Vagina (tissue), 2 donors: Measurements from ENCODE around the gene SEC31B. TPM values are rescaled to one million over a fixed set of nuclear protein-coding genes. Genes with fewer than 3 reads are reported as not detected.

ENCODE experiments used
- DNase-seq, 2 donors: peaks; one replicate each; pipeline ENCODE4 v3.0.0-alpha.2; 2017; ENCODE audit errors: extremely low spot score in 2 of 2
- H3K27ac ChIP-seq: fragments of 200-600 bp; sonication (generic); one replicate; pipeline ENCODE4 v1.5.1; 2019
- H3K27me3 ChIP-seq: fragments of 200-600 bp; sonication (generic); one replicate; pipeline ENCODE4 v1.5.1; 2019
- H3K36me3 ChIP-seq, 2 donors: fragments of 200-600 bp; sonication (generic); one replicate each; pipeline ENCODE4 v1.5.1; 2017 to 2019
- H3K4me1 ChIP-seq: fragments of 200-600 bp; sonication (generic); one replicate; pipeline ENCODE4 v1.5.1; 2019
- H3K4me3 ChIP-seq, 2 donors: fragments of 200-600 bp; sonication (generic); 1 replicate in 1 of 2; 2 replicates in 1 of 2; pipeline ENCODE4 v1.5.1; 2016 to 2019
- H3K9me3 ChIP-seq: fragments of 200-600 bp; sonication (generic); one replicate; pipeline ENCODE4 v1.5.1; 2019
- POLR2A ChIP-seq, 2 donors: fragments of 450-650 bp; IDR thresholded peaks; one replicate each; pipeline ENCODE4 v1.6.1; 2017; ENCODE audit warnings: antibody characterized with exemption in 2 of 2, mild to moderate bottlenecking in 2 of 2, moderate library complexity in 2 of 2
- POLR2AphosphoS5 ChIP-seq, 2 donors: sonication (generic); formaldehyde crosslinking; IDR thresholded peaks; one replicate each; pipeline ENCODE4 v1.9.0; 2017; ENCODE audit warnings: antibody characterized with exemption in 2 of 2, mild to moderate bottlenecking in 2 of 2, low read depth in 1 of 2; ENCODE audit not compliant: insufficient read depth in 1 of 2
- intact Hi-C: fragments of 100-400 bp; cut with DNase I; formaldehyde crosslinking; loops from one replicate; pipeline ENCODE4 v1.15.1; 2023
- total RNA-seq: library from RNA; depleted of rRNA; stranded (reverse); fragments of >200 nt; gene quantifications from one replicate; pipeline ENCODE4 v1.2.3, GENCODE V29; 2016
- TF ChIP-seq, protein P1 (sequence below), 3 experiments: fragments of 450-650 bp in 2 of 3; fragments of 200-600 bp in 1 of 3; sonication (generic) in 1 of 3; IDR thresholded peaks; one replicate each; pipeline ENCODE4 v1.5.1; 2017 to 2019; ENCODE audit warnings: antibody characterized with exemption in 3 of 3, mild to moderate bottlenecking in 2 of 3, moderate library complexity in 2 of 3

SEC31B gene
- total RNA-seq, 1 donor from 2014 or later, result 6.4 TPM

DNA sequence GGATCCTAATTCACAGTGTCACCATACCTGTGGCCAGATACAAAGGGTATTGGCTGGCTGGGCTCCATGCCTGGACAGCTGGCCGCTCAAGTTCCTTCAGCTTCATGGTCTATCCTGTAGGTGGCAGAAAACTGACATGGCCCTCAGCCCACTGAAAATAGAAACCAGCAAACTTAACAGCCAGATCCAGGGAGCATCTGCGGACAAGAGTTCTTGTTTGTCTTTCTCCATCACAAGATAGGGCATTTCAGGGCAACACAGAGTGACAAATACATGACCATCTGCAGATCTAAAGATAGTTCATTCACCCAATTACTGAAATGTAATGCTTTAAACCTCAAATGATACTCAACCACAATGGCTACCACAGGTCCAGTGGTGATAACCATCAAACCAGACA lies 2.8 kb downstream of the SEC31B start:
- H3K27ac ChIP-seq, result no peak overlapping the region
- H3K27me3 ChIP-seq, result peaks cover 7% of the 10 kb centered on the region
- peaks cover 14% of the 10 kb centered on the region for H3K4me1 ChIP-seq
- TF ChIP-seq, protein P1, sequence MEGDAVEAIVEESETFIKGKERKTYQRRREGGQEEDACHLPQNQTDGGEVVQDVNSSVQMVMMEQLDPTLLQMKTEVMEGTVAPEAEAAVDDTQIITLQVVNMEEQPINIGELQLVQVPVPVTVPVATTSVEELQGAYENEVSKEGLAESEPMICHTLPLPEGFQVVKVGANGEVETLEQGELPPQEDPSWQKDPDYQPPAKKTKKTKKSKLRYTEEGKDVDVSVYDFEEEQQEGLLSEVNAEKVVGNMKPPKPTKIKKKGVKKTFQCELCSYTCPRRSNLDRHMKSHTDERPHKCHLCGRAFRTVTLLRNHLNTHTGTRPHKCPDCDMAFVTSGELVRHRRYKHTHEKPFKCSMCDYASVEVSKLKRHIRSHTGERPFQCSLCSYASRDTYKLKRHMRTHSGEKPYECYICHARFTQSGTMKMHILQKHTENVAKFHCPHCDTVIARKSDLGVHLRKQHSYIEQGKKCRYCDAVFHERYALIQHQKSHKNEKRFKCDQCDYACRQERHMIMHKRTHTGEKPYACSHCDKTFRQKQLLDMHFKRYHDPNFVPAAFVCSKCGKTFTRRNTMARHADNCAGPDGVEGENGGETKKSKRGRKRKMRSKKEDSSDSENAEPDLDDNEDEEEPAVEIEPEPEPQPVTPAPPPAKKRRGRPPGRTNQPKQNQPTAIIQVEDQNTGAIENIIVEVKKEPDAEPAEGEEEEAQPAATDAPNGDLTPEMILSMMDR (IDR thresholded peaks at IDR 0.05), result no peak
- no peak for TF ChIP-seq POLR2AphosphoS5 (IDR thresholded peaks at IDR 0.05; ENCODE audit: insufficient read depth in 1 of 2, low read depth in 1 of 2)
- no peak for TF ChIP-seq POLR2A (IDR thresholded peaks at IDR 0.05)
- no peaks in the 10 kb centered on the region for H3K9me3 ChIP-seq
- H3K4me3 ChIP-seq, result no peak overlapping the region
- intact Hi-C loops, result no loop called here
- peaks cover 0 to 20% of the 10 kb centered on the region in 2 donors for H3K36me3 ChIP-seq
- DNase-seq, result no peak

DNA sequence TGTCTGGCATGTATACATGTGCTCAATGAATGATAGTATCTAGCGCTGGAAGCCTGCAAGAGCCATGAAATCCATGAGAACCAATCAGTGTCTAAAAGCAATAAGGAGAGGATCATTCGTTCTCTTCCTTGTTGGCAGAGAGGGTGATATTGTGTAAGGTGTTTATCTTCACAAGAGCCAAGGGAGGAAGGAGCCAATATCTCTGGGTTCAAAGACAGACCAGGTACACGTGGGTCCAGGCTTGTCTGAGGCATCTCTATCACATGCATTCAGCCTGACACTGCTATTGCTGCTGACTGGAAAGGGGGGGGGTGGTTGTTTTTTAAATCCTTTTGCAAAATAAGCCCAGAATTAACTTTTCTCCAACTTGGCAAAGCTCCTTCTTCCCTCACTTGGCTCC lies 4.0 kb downstream of the SEC31B start:
- H3K4me1 ChIP-seq, result peaks cover 14% of the 10 kb centered on the region
- H3K4me3 ChIP-seq, result no peak overlapping the region
- peaks cover 0 to 21% of the 10 kb centered on the region in 2 donors for H3K36me3 ChIP-seq
- TF ChIP-seq, protein P1 (IDR thresholded peaks at IDR 0.05), result no peak
- TF ChIP-seq POLR2A (IDR thresholded peaks at IDR 0.05) (no peak), POLR2AphosphoS5 (IDR thresholded peaks at IDR 0.05; ENCODE audit: insufficient read depth in 1 of 2, low read depth in 1 of 2) (no peak)
- H3K27ac ChIP-seq, result no peak overlapping the region
- no peaks in the 10 kb centered on the region for H3K9me3 ChIP-seq
- intact Hi-C loops, result no loop called here
- H3K27me3 ChIP-seq, result peaks cover 7% of the 10 kb centered on the region
- DNase-seq, result no peak

DNA sequence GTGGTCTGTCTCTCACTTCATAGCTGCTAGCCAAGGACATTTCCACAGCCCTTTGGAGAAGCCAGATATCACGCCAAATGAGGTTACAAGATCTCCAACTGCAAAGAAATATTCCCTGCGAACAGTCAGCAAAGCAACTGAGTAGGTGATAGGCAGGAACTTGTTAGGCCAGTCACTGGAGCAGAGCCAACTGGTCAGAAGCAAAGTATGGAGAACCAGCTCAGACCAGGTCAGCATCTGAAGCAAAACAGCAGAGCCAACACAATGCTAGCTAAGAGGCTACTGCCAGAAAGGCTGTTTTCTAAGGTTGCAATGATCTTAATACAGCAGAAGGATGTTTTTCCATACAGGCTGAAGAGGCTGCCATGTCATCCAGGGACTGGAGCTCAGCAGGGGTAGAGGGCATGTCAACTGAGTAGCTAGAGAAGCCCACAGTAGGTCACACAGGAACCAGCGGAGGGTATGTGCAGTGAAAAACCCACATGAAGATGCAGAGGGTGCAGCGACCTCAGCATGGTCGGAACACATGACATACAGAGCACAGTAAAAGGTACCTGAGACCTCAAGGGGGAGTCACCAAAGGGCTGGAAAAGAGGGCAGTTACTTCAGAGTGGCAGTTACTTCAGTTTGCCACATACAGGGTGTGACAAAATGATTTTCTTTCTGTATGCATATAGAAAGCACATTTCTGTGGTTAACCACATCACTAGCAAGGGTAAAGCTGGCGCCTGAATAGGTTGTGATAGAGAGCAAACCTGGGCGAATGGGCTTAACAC lies 8.9 kb downstream of the SEC31B start:
- Histone ChIP-seq H3K27ac (no peak overlapping the region), H3K36me3 (peaks cover 0 to 23% of the 10 kb centered on the region in 2 donors)
- no peak for DNase-seq

DNA sequence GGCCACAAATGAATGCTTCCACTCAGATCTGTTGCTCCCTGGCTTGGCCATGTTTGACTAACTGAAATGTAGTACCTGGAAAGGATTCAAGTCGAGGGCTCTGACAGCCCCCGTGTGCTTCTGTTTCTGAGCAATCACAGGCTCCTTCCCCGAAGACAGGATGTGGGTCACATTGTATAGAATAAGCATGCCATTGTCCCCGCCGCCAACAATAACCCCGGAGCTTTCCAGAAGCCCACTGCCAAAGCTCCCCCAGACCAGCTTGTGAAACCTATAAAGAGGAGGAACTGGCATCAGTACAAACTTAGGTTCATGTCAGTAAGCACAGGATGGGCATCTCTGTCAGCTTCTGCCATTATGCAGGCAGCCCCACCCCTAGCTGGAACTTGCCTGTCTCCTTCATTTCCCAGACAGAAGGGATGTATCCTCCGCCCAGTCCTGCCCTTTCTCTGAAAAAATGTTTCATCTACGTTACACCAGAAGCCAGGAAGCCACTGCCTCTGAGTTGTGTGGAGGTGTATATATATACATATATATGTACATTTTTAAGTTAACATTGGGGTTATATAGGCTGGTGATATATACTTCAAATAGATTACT lies 10.3 kb downstream of the SEC31B start:
- intact Hi-C loops, result no loop called here
- H3K4me3 ChIP-seq, result no peak overlapping the region
- H3K9me3 ChIP-seq, result no peaks in the 10 kb centered on the region
- TF ChIP-seq POLR2A (IDR thresholded peaks at IDR 0.05), result no peak
- no peak for TF ChIP-seq POLR2AphosphoS5 (IDR thresholded peaks at IDR 0.05; ENCODE audit: insufficient read depth in 1 of 2, low read depth in 1 of 2)
- TF ChIP-seq, protein P1 (IDR thresholded peaks at IDR 0.05), result no peak
- DNase-seq, result no peak
- peaks cover 0 to 22% of the 10 kb centered on the region in 2 donors for H3K36me3 ChIP-seq
- H3K4me1 ChIP-seq, result no peaks in the 10 kb centered on the region
- no peak overlapping the region for H3K27ac ChIP-seq
- no peaks in the 10 kb centered on the region for H3K27me3 ChIP-seq

More for the DNA sequence above, 8.9 kb downstream of the SEC31B start:
- H3K4me1 ChIP-seq, result no peaks in the 10 kb centered on the region
- TF ChIP-seq, protein P1 (IDR thresholded peaks at IDR 0.05), result no peak
- TF ChIP-seq POLR2A (IDR thresholded peaks at IDR 0.05), result no peak
- TF ChIP-seq POLR2AphosphoS5 (IDR thresholded peaks at IDR 0.05; ENCODE audit: insufficient read depth in 1 of 2, low read depth in 1 of 2), result no peak
- H3K9me3 ChIP-seq, result no peaks in the 10 kb centered on the region
- intact Hi-C loops, result no loop called here
- no peaks in the 10 kb centered on the region for H3K27me3 ChIP-seq
- no peak overlapping the region for H3K4me3 ChIP-seq

DNA sequence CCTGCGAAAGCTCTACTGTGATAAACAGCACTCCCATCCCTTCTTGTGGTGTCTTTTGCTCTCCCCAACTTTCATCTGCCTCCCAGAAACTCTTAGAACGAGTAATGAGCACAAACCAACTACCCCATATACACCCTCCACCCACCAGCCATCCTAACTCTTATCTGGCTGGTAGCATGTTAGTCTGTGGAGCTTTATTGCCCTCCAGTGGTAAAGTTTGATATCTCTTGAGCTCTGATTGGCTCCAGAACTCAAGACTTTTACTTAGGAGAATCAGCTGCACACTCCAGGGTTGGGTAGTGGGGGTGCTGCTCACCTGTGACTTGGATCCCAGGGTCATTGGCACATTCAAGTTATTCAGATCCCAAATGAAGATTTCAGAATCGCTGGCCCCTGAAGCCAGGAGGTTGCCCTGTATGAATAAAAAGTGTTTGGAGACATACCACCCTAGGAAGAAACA lies 10.9 kb downstream of the SEC31B start:
- TF ChIP-seq POLR2AphosphoS5 (IDR thresholded peaks at IDR 0.05; ENCODE audit: insufficient read depth in 1 of 2, low read depth in 1 of 2) (no peak), POLR2A (IDR thresholded peaks at IDR 0.05) (no peak)
- TF ChIP-seq, protein P1 (IDR thresholded peaks at IDR 0.05), result no peak
- H3K27ac ChIP-seq, result no peak overlapping the region
- H3K4me3 ChIP-seq, result no peak overlapping the region
- intact Hi-C loops, result no loop called here
- no peak for DNase-seq
- no peaks in the 10 kb centered on the region for H3K27me3 ChIP-seq
- H3K4me1 ChIP-seq, result no peaks in the 10 kb centered on the region
- H3K36me3 ChIP-seq, result peaks cover 0 to 22% of the 10 kb centered on the region in 2 donors
- H3K9me3 ChIP-seq, result no peaks in the 10 kb centered on the region
